HG03460 (cell line): ENCODE results near the gene CD300LF.

ENCODE experiments used
- ATAC-seq: cut with Tn5 transposase; IDR thresholded peaks from one replicate; pipeline ENCODE4 v1.9.1; 2021; ENCODE audit not compliant: unreplicated experiment

The CD300LF gene

GRCh38 chr17:74730491-74731346 lies 18.0 kb upstream of the CD300LF start:
- no peak for ATAC-seq

- ATAC-seq: no peak
Observed at GRCh38 chr17:74729866-74730265, 17.1 kb upstream of the CD300LF start.

GRCh38 chr17:74729368-74729767 lies 16.6 kb upstream of the CD300LF start:
- ATAC-seq: no peak

- no peak for ATAC-seq
Observed at GRCh38 chr17:74728702-74729075, 16.0 kb upstream of the CD300LF start.

- ATAC-seq: no peak
Observed at GRCh38 chr17:74728033-74728701, 15.4 kb upstream of the CD300LF start.

- ATAC-seq: no peak
Observed at GRCh38 chr17:74725111-74725510, 12.4 kb upstream of the CD300LF start.

GRCh38 chr17:74723891-74724290 lies 11.2 kb upstream of the CD300LF start:
- ATAC-seq: no peak

GRCh38 chr17:74722782-74723181 lies 10.1 kb upstream of the CD300LF start:
- ATAC-seq: no peak

- ATAC-seq: no peak
Observed at GRCh38 chr17:74720506-74720905, 7.8 kb upstream of the CD300LF start.

- ATAC-seq: no peak
Observed at GRCh38 chr17:74715144-74715543, 2.4 kb upstream of the CD300LF start.

- ATAC-seq: no peak
Observed at GRCh38 chr17:74713171-74713755, 540 bp upstream of the CD300LF start.

GRCh38 chr17:74712301-74712700 lies 422 bp downstream of the CD300LF start:
- ATAC-seq: no peak

GRCh38 chr17:74711058-74711824 lies 1.5 kb downstream of the CD300LF start:
- ATAC-seq: no peak

GRCh38 chr17:74704544-74704943 lies 8.2 kb downstream of the CD300LF start:
- no peak for ATAC-seq

GRCh38 chr17:74703311-74703710 lies 9.4 kb downstream of the CD300LF start:
- ATAC-seq: no peak

- ATAC-seq: no peak
Observed at GRCh38 chr17:74702116-74702871, 10.4 kb downstream of the CD300LF start.

GRCh38 chr17:74699236-74699635 lies 13.5 kb downstream of the CD300LF start:
- ATAC-seq: no peak

GRCh38 chr17:74698069-74698468 lies 14.7 kb downstream of the CD300LF start:
- ATAC-seq: no peak

GRCh38 chr17:74697515-74697914 lies 15.2 kb downstream of the CD300LF start:
- ATAC-seq: no peak

- ATAC-seq: no peak
Observed at GRCh38 chr17:74695629-74696028, 17.1 kb downstream of the CD300LF start.

- no peak for ATAC-seq
Observed at GRCh38 chr17:74694081-74694480, 18.6 kb downstream of the CD300LF start.
